ENCODE results near the gene PCID2.

The PCID2 gene

GRCh38 chr13:113219256-113219940, 10.9 kb upstream of the PCID2 start:
- no peak for TF ChIP-seq CTCF (IDR thresholded peaks at IDR 0.05; ENCODE audit: low read depth, low read length)
- H3K4me3 ChIP-seq (replicated peaks in 1 of 2; ENCODE audit: low read depth in 2 of 2, low read length in 2 of 2) = no peak overlapping the region
- DNase-seq (ENCODE audit: low read depth in 2 of 2) = peak in 1 of 2 donors; percentile 53

- H3K4me3 ChIP-seq (replicated peaks in 1 of 2; ENCODE audit: low read depth in 2 of 2, low read length in 2 of 2) = no peak overlapping the region
- DNase-seq (ENCODE audit: low read depth in 2 of 2) = no peak
- no peak for TF ChIP-seq CTCF (IDR thresholded peaks at IDR 0.05; ENCODE audit: low read depth, low read length)
These were observed 10.1 kb upstream of the PCID2 start for GRCh38 chr13:113218586-113218985.

GRCh38 chr13:113216254-113217048, 8.0 kb upstream of the PCID2 start:
- TF ChIP-seq CTCF (IDR thresholded peaks at IDR 0.05; ENCODE audit: low read depth, low read length) = no peak
- peak; percentile 69 to 71 for DNase-seq (ENCODE audit: low read depth in 2 of 2)
- no peak overlapping the region for H3K4me3 ChIP-seq (replicated peaks in 1 of 2; ENCODE audit: low read depth in 2 of 2, low read length in 2 of 2)

- H3K4me3 ChIP-seq (replicated peaks in 1 of 2; ENCODE audit: low read depth in 2 of 2, low read length in 2 of 2) = no peak overlapping the region
- no peak for DNase-seq (ENCODE audit: low read depth in 2 of 2)
- TF ChIP-seq CTCF (IDR thresholded peaks at IDR 0.05; ENCODE audit: low read depth, low read length) = peak; percentile 4
These were observed 3.3 kb upstream of the PCID2 start for GRCh38 chr13:113211774-113212173.

- DNase-seq (ENCODE audit: low read depth in 2 of 2) = no peak
- TF ChIP-seq CTCF (IDR thresholded peaks at IDR 0.05; ENCODE audit: low read depth, low read length) = no peak
- H3K4me3 ChIP-seq (replicated peaks in 1 of 2; ENCODE audit: low read depth in 2 of 2, low read length in 2 of 2) = peak overlapping the region in 1 of 2 donors; percentile 90
These were observed 2.4 kb upstream of the PCID2 start for GRCh38 chr13:113210833-113211232.

- DNase-seq (ENCODE audit: low read depth in 2 of 2) = peak; percentile 57 to 62
- peak overlapping the region; percentile 61 to 90 for H3K4me3 ChIP-seq (replicated peaks in 1 of 2; ENCODE audit: low read depth in 2 of 2, low read length in 2 of 2)
- TF ChIP-seq CTCF (IDR thresholded peaks at IDR 0.05; ENCODE audit: low read depth, low read length) = no peak
These were observed 1.4 kb upstream of the PCID2 start for GRCh38 chr13:113209759-113210421.

Data from cardiac fibroblast (primary cell).